Ishikawa (cell line): ENCODE measurements around the gene GOLT1A.

Source experiments
- CEBPB ChIP-seq: IDR thresholded peaks from 2 replicates; pipeline ENCODE4 v1.6.1; 2012
- CREB1 ChIP-seq: IDR thresholded peaks from 2 replicates; pipeline ENCODE4 v1.6.1; 2012; ENCODE audit warnings: low read depth
- EGR1 ChIP-seq: IDR thresholded peaks from 2 replicates; pipeline ENCODE4 v1.6.1; 2012
- EP300 ChIP-seq: IDR thresholded peaks from 2 replicates; pipeline ENCODE4 v1.6.1; 2012; ENCODE audit warnings: borderline replicate concordance
- NFIC ChIP-seq: IDR thresholded peaks from 2 replicates; pipeline ENCODE4 v1.6.1; 2012
- RAD21 ChIP-seq: IDR thresholded peaks from 2 replicates; pipeline ENCODE4 v1.6.1; 2012; ENCODE audit warnings: low read depth
- TAF1 ChIP-seq: IDR thresholded peaks from 2 replicates; pipeline ENCODE4 v1.6.1; 2012; ENCODE audit warnings: low read depth, mild to moderate bottlenecking
- TCF12 ChIP-seq: IDR thresholded peaks from 2 replicates; pipeline ENCODE4 v1.6.1; 2012; ENCODE audit warnings: low read depth
- YY1 ChIP-seq: IDR thresholded peaks from 2 replicates; pipeline ENCODE4 v1.6.1; 2012; ENCODE audit warnings: low read depth
- ZBTB7A ChIP-seq: IDR thresholded peaks from 2 replicates; pipeline ENCODE4 v1.6.1; 2012; ENCODE audit warnings: low read depth
- TF ChIP-seq, protein P1 (sequence below): IDR thresholded peaks from 2 replicates; pipeline ENCODE4 v1.6.1; 2012; ENCODE audit warnings: low read depth, mild to moderate bottlenecking
- TF ChIP-seq, protein P2 (sequence below): IDR thresholded peaks from 2 replicates; pipeline ENCODE4 v1.6.1; 2012
- TF ChIP-seq, protein P3 (sequence below): IDR thresholded peaks from 2 replicates; pipeline ENCODE4 v1.6.1; 2012

DNA sequence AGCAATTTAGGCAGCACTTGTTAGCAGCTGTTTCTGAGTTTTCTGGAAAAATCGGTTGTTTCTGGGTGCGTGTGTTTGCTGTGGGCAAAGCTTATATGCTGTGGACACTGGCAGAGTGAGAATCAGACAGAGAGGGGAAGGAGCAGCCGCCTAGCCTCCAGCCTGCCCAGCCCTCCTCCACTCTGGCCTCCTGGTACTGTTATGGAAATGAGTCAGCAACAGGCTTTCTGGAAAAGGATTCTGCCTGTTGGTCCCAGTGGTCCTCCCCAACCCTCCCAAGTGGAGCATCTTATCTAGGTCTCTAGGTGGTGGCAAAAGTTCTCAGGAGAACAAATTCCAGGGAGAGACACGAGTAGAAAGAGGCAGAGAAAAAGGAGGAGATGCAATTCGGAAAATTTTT, 42.2 kb upstream of the GOLT1A start:
- no peak for TF ChIP-seq CEBPB
- TF ChIP-seq, protein P1, sequence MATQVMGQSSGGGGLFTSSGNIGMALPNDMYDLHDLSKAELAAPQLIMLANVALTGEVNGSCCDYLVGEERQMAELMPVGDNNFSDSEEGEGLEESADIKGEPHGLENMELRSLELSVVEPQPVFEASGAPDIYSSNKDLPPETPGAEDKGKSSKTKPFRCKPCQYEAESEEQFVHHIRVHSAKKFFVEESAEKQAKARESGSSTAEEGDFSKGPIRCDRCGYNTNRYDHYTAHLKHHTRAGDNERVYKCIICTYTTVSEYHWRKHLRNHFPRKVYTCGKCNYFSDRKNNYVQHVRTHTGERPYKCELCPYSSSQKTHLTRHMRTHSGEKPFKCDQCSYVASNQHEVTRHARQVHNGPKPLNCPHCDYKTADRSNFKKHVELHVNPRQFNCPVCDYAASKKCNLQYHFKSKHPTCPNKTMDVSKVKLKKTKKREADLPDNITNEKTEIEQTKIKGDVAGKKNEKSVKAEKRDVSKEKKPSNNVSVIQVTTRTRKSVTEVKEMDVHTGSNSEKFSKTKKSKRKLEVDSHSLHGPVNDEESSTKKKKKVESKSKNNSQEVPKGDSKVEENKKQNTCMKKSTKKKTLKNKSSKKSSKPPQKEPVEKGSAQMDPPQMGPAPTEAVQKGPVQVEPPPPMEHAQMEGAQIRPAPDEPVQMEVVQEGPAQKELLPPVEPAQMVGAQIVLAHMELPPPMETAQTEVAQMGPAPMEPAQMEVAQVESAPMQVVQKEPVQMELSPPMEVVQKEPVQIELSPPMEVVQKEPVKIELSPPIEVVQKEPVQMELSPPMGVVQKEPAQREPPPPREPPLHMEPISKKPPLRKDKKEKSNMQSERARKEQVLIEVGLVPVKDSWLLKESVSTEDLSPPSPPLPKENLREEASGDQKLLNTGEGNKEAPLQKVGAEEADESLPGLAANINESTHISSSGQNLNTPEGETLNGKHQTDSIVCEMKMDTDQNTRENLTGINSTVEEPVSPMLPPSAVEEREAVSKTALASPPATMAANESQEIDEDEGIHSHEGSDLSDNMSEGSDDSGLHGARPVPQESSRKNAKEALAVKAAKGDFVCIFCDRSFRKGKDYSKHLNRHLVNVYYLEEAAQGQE: no peak
- no peak for TF ChIP-seq TCF12
- TF ChIP-seq YY1: no peak
- TF ChIP-seq EP300: no peak
- TF ChIP-seq EGR1: no peak
- TF ChIP-seq TAF1: no peak
- no peak for TF ChIP-seq NFIC
- TF ChIP-seq ZBTB7A: no peak
- no peak for TF ChIP-seq RAD21
- no peak for TF ChIP-seq CREB1
- TF ChIP-seq, protein P2, sequence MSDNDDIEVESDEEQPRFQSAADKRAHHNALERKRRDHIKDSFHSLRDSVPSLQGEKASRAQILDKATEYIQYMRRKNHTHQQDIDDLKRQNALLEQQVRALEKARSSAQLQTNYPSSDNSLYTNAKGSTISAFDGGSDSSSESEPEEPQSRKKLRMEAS: no peak
- TF ChIP-seq, protein P3, sequence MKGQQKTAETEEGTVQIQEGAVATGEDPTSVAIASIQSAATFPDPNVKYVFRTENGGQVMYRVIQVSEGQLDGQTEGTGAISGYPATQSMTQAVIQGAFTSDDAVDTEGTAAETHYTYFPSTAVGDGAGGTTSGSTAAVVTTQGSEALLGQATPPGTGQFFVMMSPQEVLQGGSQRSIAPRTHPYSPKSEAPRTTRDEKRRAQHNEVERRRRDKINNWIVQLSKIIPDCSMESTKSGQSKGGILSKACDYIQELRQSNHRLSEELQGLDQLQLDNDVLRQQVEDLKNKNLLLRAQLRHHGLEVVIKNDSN: no peak
